ENCODE data around the gene RGS3.

The RGS3 gene

DNA sequence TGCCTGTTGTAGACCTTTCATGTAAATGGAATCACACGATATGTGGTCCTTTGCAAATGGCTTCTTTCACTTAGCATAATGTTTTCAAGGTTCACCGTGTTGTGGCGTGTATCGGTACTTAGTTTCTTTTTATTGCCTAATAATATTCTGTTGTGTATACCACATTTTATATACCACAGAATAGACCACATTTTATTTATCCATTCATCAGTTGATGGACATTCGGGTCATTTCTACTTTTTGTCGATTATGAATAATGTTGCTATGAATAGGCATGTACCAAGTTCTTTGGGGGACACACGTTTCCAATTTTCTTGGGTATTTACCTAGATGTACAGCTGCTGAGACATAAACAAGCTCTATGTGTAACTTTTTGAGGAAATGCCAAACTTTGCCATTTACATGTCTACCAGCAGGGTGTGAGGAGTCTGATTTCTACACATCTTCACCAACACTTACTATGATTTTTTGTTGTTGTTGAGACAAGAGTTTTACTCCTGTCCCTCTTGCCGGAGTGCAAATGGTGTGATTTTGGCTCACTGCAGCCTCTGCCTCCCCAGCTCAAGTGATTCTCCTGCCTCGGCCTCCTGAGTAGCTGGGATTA is 144.7 kb downstream of the RGS3 start:
- DNase-seq = no peak

- no peak for DNase-seq
Observed at GRCh38 chr9:113609562-113610318, 146.2 kb downstream of the RGS3 start.

DNA sequence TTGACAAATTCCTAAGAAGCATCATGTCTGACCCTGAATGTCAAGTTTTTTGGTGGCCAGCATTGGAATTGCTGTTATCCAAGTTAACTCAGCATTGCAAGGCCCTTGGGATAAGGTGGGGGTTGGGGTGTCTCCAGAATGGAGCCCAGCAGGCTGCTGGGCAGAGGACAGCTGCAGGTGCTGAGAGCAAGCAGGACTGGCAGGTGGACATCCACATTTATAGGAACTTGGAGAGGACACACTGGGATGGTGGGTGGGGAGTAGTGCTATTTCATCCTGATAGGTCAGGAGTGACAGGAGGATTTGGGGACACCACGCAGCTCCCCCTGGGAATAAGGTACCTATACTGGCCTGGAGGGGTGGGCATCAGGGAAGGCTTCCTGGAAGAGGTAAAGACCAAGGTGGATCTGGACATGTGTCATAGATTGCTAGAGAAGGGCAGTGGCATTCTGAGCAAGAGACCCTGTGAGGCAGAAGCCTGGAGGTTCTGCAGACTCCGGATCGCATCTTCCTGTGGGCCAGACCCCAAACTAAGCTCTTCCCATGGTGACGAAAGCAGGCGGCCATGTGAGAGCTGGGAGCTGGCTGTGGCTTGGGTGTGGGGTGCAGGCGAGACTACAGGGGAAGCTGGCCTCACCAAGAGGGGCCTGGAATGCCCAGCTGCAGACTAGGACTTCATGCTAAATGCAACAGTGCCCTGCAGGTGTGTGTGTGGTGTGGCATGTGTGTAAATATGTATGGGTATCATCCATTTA is 148.1 kb downstream of the RGS3 start:
- no peak for DNase-seq

DNA sequence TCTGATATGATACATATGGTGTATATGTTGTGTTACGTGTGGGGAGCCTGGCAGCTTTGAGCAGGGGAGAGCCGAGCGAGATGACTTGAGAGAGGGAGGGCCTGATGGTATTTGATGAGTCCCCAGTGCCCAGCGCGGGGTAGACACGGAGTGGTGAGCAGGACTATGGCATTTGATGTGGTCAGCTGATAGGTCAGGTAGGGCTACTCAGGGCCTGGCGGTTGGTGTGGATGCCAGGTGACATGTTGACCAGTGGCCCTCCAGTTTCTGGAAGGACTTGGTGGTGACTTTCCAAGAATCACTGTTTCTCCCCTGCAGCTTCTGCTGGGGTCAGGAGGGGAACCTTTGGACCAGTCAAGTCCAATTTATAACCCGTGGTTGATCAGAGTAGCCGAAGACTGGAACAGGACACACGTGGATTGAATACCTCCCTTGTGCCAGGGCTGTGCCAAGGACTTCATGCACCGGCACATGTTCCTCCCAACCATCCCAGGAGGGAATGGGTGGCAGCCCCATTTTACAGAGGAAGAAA is 148.8 kb downstream of the RGS3 start:
- no peak for DNase-seq

DNA sequence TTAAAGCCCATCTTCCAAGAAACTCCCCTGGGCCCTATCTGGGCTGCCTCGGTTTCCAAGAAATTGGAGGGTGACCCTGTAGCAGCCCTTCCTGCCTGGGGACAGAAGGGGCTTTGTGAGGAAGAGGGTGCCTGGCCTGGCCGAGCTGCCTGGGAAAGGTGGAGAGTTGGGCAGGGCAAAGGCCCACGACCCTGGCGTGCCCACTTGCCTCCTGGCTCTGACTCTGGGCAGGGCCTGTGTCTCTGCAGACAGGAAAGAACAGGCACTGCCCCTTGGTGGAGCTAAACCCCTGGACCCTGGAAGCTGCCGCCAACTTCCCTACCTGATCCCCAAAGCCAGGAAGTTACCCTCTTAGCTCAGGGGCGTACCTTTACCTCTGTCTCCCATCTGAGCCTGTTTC is 149.3 kb downstream of the RGS3 start:
- DNase-seq = no peak

DNA sequence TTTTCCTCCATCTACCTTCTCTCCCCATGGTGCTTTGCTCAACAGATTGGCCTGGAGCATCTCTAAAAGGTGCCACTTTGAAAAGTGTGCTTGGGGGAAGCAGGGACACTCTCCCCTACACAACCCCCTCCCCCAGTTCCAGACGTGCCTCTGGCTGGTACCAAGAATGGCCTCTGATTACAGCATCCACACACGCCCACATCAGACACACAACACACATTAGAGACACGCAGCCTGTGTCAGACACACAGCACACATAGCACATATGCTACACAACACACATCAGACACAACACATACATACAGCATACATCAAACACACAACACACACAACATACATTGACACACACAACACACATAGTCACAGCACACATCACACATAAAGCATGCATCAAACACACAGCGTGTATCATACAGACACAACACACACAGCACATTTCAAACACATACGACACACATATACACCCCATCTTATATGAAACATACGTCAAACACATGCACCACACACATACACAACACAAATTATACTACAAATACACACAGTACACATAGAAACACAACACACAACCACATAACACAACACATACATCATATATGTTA is 150.4 kb downstream of the RGS3 start:
- DNase-seq = no peak

GRCh38 chr9:113614843-113615648 is 151.5 kb downstream of the RGS3 start:
- DNase-seq = no peak

GRCh38 chr9:113616116-113616515 is 152.6 kb downstream of the RGS3 start:
- DNase-seq = peak; percentile 36 to 54

GRCh38 chr9:113616621-113617496 is 153.3 kb downstream of the RGS3 start:
- no peak for DNase-seq

DNA sequence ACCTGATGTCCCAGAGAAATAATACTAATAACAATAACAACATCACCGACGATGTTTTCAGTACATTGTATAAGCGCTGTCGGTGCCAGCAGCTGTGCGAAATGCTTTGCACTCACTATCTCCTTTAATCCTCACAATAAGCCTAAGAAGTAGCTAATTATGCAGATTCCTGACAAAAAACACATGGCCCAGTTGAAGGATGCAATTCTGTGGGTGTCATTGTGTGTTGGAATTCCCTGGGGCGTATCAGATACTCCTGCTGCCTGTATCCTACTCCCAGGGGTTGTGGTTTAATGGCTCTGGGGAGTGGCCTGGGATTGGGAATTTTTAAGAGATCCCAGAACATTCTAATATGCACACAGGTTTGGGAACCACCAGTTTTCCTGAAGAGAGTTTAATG is 154.0 kb downstream of the RGS3 start:
- DNase-seq = no peak

- DNase-seq = no peak
Observed at GRCh38 chr9:113618836-113619490, 155.4 kb downstream of the RGS3 start.

- no peak for DNase-seq
Observed at GRCh38 chr9:113619491-113620376, 156.2 kb downstream of the RGS3 start.

DNA sequence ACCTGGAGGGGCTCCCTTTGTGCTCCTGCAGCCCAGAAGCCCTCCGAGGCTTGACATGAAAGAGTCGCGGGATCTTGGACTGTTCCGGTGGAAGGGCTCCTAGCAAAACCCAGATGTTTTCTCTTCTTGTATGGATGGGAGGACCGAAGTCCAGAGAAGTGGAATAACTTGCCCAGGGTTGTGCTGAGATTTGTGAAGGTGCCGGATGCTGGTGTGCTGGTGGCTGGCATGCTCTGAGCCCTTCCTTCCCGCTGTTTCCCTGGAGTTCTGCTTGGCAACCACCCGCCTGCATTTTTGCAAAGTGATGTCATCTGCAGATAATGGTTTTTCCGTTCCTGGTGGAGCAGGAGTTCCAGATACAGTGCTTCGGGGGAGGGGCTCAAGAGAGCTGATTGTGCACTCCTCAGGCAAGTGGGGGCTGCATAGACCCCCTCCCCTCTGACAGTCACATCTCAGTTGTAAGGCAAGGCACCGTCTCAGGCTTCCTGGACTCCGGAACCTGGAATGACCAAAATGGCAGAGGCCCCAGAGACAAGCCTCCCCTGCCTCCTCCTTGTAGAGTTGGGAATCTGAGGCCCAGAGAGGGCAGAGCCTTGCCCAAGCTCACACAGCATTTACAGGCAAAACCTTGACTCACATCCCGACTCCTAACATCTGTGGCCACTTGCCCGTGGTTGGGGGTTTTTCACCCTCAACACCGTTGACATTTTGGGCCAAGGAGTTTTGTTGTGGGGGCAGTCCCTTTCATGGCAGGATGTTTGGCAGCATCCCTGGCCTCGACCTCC is 157.0 kb downstream of the RGS3 start:
- DNase-seq = no peak

- DNase-seq = no peak
Observed at GRCh38 chr9:113621309-113621791, 157.8 kb downstream of the RGS3 start.

- no peak for DNase-seq
Observed at GRCh38 chr9:113621980-113622379, 158.5 kb downstream of the RGS3 start.

- no peak for DNase-seq
Observed at GRCh38 chr9:113622600-113623400, 159.3 kb downstream of the RGS3 start.

DNA sequence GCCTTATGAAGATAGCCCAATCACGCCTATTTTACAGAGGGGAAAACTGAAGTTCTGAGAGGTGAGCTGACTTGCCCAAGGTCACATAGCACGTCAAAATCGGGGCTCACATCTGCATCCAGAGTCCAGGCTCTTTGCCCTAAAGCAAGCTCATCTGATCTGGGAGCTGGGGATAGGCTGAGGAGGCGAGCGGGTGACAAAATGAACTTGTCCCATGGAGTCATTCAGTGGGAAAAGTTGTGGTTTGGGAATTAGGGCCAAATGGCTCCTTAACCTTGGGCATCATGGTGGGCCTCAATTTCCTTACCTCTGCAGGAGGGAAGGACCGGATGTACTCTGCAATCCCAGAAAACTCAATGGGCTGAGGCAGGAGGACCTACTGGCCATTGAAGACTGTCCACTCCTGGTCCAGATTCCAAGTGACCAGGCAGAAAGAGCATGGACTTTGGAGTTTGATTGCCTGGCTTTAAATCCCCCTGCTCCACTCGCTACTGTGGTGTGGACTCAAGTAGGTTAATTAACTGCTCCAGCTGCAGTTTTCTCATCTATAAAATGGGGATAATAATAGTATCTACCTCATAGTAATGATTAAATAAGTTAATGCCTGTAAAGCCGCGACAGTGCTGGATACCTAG is 160.4 kb downstream of the RGS3 start:
- DNase-seq = no peak
